HepG2 (cell line): ENCODE data around the gene URAD. TPM values are rescaled to one million over a fixed set of nuclear protein-coding genes. Genes with fewer than 3 reads are reported as not detected.

Source experiments
- ADNP ChIP-seq: sonication (generic); formaldehyde crosslinking; IDR thresholded peaks from 2 replicates; pipeline ENCODE4 v1.4.0; 2020; ENCODE audit warnings: missing genetic modification reagents
- ATF1 ChIP-seq: IDR thresholded peaks from 2 replicates; pipeline ENCODE4 v1.6.1; 2016; ENCODE audit warnings: mild to moderate bottlenecking, control low read depth
- CSRNP1 ChIP-seq: sonication (generic); formaldehyde crosslinking; IDR thresholded peaks from 2 replicates; pipeline ENCODE4 v1.8.1; 2023; ENCODE audit warnings: mild to moderate bottlenecking, missing genetic modification reagents
- GRHL1 ChIP-seq: sonication (generic); formaldehyde crosslinking; conservative IDR thresholded peaks from 2 replicates; pipeline ENCODE4 v1.8.0; 2022; ENCODE audit warnings: missing genetic modification reagents
- HMGXB4 ChIP-seq, 2 experiments: sonication (generic) in 1 of 2; formaldehyde crosslinking in 1 of 2; IDR thresholded peaks; 2 replicates each; pipeline versions ENCODE4 v1.4.0 to v1.6.1; 2018 to 2020; ENCODE audit warnings: missing genetic modification reagents in 2 of 2, borderline replicate concordance in 1 of 2, low read depth in 1 of 2, mild to moderate bottlenecking in 1 of 2, missing biosample characterization in 1 of 2
- KAT2B ChIP-seq: fragments of 150-350 bp; IDR thresholded peaks from 2 replicates; pipeline ENCODE4 v1.6.1; 2014; ENCODE audit warnings: low read depth, low read length, borderline replicate concordance
- MNT ChIP-seq: fragments of 450-650 bp; IDR thresholded peaks from 2 replicates; pipeline ENCODE4 v1.6.1; 2016
- NR0B2 ChIP-seq: sonication (generic); formaldehyde crosslinking; IDR thresholded peaks from 2 replicates; pipeline ENCODE4 v1.4.0; 2020; ENCODE audit warnings: mild to moderate bottlenecking, missing genetic modification reagents
- PRPF4 ChIP-seq: fragments of 200-400 bp; formaldehyde crosslinking; IDR thresholded peaks from 2 replicates; pipeline ENCODE4 v1.6.1; 2016; ENCODE audit warnings: low read length, low read depth; ENCODE audit not compliant: poor library complexity, severe bottlenecking
- RXRB ChIP-seq: IDR thresholded peaks from 2 replicates; pipeline ENCODE4 v1.6.1; 2016; ENCODE audit warnings: borderline replicate concordance, missing genetic modification reagents, missing compliant biosample characterization
- SRF ChIP-seq: IDR thresholded peaks from 2 replicates; pipeline ENCODE4 v1.6.1; 2011; ENCODE audit warnings: mild to moderate bottlenecking, low read depth, low read length, moderate library complexity
- TCF7 ChIP-seq: sonication (generic); IDR thresholded peaks from 2 replicates; pipeline ENCODE4 v1.6.1; 2016; ENCODE audit warnings: antibody characterized with exemption, low read depth
- ZFP36L1 ChIP-seq: sonication (generic); formaldehyde crosslinking; IDR thresholded peaks from 2 replicates; pipeline ENCODE4 v1.8.0; 2022; ENCODE audit warnings: mild to moderate bottlenecking, missing genetic modification reagents, moderate library complexity
- ZIK1 ChIP-seq: sonication (generic); formaldehyde crosslinking; IDR thresholded peaks from 2 replicates; pipeline ENCODE4 v1.5.0; 2020; ENCODE audit warnings: mild to moderate bottlenecking, low read depth, missing genetic modification reagents, borderline replicate concordance
- ZNF564 ChIP-seq: sonication (generic); formaldehyde crosslinking; IDR thresholded peaks from 2 replicates; pipeline ENCODE4 v1.8.1; 2023; ENCODE audit warnings: mild to moderate bottlenecking, missing genetic modification reagents
- ZNF678 ChIP-seq: sonication (generic); formaldehyde crosslinking; IDR thresholded peaks from 2 replicates; pipeline ENCODE4 v1.4.0; 2020; ENCODE audit warnings: mild to moderate bottlenecking, missing genetic modification reagents
- ZNF7 ChIP-seq: IDR thresholded peaks from 2 replicates; pipeline ENCODE4 v1.6.1; 2016; ENCODE audit warnings: missing biosample characterization, missing genetic modification reagents
- ZNF770 ChIP-seq: sonication (generic); formaldehyde crosslinking; IDR thresholded peaks from 2 replicates; pipeline ENCODE4 v1.5.0; 2020; ENCODE audit warnings: mild to moderate bottlenecking, missing genetic modification reagents
- polyA plus RNA-seq, 8 experiments: library from polyadenylated mRNA; depleted of rRNA in 3 of 8; stranded (reverse) in 7 of 8; unstranded in 1 of 8; fragments of >200 nt; fragmentation: Illumina TruSeq in 4 of 8; extraction: Trizol in 4 of 8; gene quantifications; 2 replicates each; pipeline versions ENCODE4 v1.2.1 to v1.2.3, GENCODE V29; 2011 to 2016; ENCODE audit warnings: low read depth in 4 of 8, missing spikeins in 1 of 8, mixed read lengths in 1 of 8; ENCODE audit not compliant: insufficient read depth in 1 of 8
- total RNA-seq, 5 experiments: library from RNA; depleted of rRNA; stranded (reverse); fragments of >200 nt; fragmentation: Illumina TruSeq; extraction: Trizol; gene quantifications; 2 replicates each; pipeline ENCODE4 v1.2.3, GENCODE V29; 2016; ENCODE audit warnings: low read depth in 1 of 5

Gene URAD
- total and polyA plus RNA-seq, 2 of the 13 experiments (the other 11 are each of a cell fraction or from before 2014, with no cell fraction given) = not detected

- peak; percentile 62 to 74; a peak in 3 of 4 replicates for TF ChIP-seq HMGXB4 (CRISPR knock-in tag; IDR thresholded peaks at IDR 0.05; ENCODE audit: borderline replicate concordance in 1 of 2, low read depth in 1 of 2)
- TF ChIP-seq ADNP (CRISPR knock-in tag) = 0 out of 2 replicates have a peak, but pooled peaks have one; percentile 56
- TF ChIP-seq ATF1 (CRISPR knock-in tag) = no peak
- no peak for TF ChIP-seq SRF
- TF ChIP-seq KAT2B = no peak
- peak; percentile 64 for TF ChIP-seq NR0B2
- peak; percentile 84 for TF ChIP-seq ZNF7 (CRISPR knock-in tag)
- TF ChIP-seq CSRNP1 (CRISPR knock-in tag) = peak; percentile 54; the same call in 1 of the 2 replicates
- TF ChIP-seq ZFP36L1 (CRISPR knock-in tag) = peak; percentile 91; the same call in 1 of the 2 replicates
- no peak for TF ChIP-seq ZIK1
- TF ChIP-seq PRPF4 = no peak
- no peak for TF ChIP-seq GRHL1
- TF ChIP-seq ZNF770 (CRISPR knock-in tag) = peak; percentile 92
- TF ChIP-seq MNT = 0 out of 2 replicates have a peak, but pooled peaks have one; percentile 16
- TF ChIP-seq TCF7 = peak; percentile 68; the same call in 1 of the 2 replicates
- TF ChIP-seq ZNF564 (CRISPR knock-in tag) = 0 out of 2 replicates have a peak, but pooled peaks have one; percentile 85
- TF ChIP-seq RXRB = peak; percentile 78
- 0 out of 2 replicates have a peak, but pooled peaks have one; percentile 38 for TF ChIP-seq ZNF678 (CRISPR knock-in tag)
Observed at GRCh38 chr13:27960362-27961226, 27.9 kb downstream of the URAD start (continued).
